A549 treated with CORT108297 at 1 μM for 4 hours (cell line): Measurements from ENCODE around the gene SNX30. TPM values are rescaled to one million over a fixed set of nuclear protein-coding genes. Genes with fewer than 3 reads are reported as not detected.

Experiments used
- total RNA-seq: library from RNA; stranded (reverse); fragments of 200-300 nt; extraction: Qiagen RNA extraction; gene quantifications from 5 replicates; pipeline ENCODE4 v1.2.3, GENCODE V29; 2022

SNX30 gene
- 3.9 to 5.2 TPM (median 4.6 TPM) in 5 replicates for total RNA-seq

GRCh38 chr9:112750016-112750763 lies at the start of gene SNX30:
Gene SNX30 (plus strand): TSS chr9:112750760. CDS start chr9:112751002, 242 bp downstream.

DNA sequence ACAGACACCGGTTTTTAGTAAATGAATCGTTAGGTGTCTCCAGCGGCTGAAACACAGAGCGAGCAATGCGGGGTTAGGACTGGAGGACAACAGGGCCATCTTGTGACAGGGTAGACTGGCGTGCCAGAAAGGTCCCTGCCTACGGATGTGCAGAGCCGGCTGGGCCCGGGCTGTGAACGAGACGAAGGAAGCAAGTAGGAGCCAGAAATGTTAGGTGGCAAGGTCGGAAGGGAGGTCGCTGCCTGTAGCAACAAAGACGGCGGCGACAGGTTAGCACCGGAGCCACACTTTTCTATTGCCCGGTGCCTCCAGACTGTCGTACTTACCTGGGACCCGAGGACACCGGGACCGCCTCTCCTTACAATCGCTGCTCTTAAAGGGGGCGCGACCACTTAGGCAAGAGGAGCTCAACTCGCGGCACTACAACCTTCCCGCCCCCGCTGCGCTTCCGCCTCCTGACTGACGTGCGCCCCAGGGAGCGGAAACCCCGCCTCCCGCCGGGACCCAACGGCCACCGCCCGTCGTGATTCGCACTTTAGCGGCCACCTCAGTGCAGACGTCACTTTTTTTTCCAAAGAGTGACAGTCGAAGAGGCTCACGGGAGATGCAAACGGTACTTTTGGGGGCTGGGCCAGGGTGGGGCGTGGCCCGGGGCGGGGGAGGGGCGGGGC lies 32.8 kb upstream of the SNX30 start, which contains the start of gene INIP:
INIP (minus strand) TSS at position 457 of the 671 bp plus-strand sequence. CDS start 1,632 bp downstream, outside the sequence.

GRCh38 chr9:112890106-112891081 lies 139.8 kb downstream of the SNX30 start, which contains the start of gene SLC46A2:
Gene SLC46A2 (minus strand): TSS chr9:112890876. CDS start chr9:112890681, 195 bp downstream.

Other genes starting within 250 kb of the SNX30 start
- 13.6 to 20.7 TPM (median 17.5 TPM) in 5 replicates for gene INIP, start 32.6 kb upstream of the SNX30 start, total RNA-seq
- 0.02 TPM in 1 of 5 replicates, not detected in the others for gene SLC46A2, start 140.1 kb downstream of the SNX30 start, total RNA-seq